HepG2 (cell line): ENCODE results near the gene KCNT1. TPM values are rescaled to one million over a fixed set of nuclear protein-coding genes. Genes with fewer than 3 reads are reported as not detected.

Experiments used
- ATAC-seq: fragments of 200-7000 bp; cut with Tn5 transposase; 3 replicates; pipeline ENCODE4 v1.9.1; 2020; ENCODE audit warnings: mild to moderate bottlenecking, moderate library complexity
- BruUV-seq: library from RNA; stranded (reverse); fragments of 400-500 nt; replicated peaks from 2 replicates; lab custom pipeline; 2021; lab: Mats Ljungman, UMichigan
- CTCF ChIA-PET: fragments of 300-600 bp; formaldehyde crosslinking; extraction: SDS; loops from one replicate; lab custom pipeline; 2021; ENCODE audit warnings: low total read pairs, inconsistent platforms, low intra/inter-chr PET ratio; lab: Yijun Ruan, JAX
- POLR2A ChIA-PET: fragments of 350-600 bp; sonication (Branson Sonifier 250); formaldehyde crosslinking; loops from one replicate; lab custom pipeline; 2020; ENCODE audit warnings: antibody characterized with exemption, inconsistent platforms; lab: Yijun Ruan, JAX
- DNase-seq: peaks from one replicate; pipeline ENCODE4 v3.0.0-alpha.2; 2015; ENCODE audit warnings: low spot score
- FAIRE-seq: peaks from 3 replicates; lab custom pipeline; 2011; peaks lifted over from hg19 to GRCh38; lab: Jason Lieb, UNC
- H2AFZ ChIP-seq: one replicate; pipeline ENCODE4 v1.6.1; 2011; ENCODE audit warnings: low read length, inconsistent platforms
- H3K27ac ChIP-seq: fragments of 300-600 bp; 3 replicates; pipeline ENCODE4 v1.8.0; 2011; ENCODE audit warnings: mixed run types, mild to moderate bottlenecking, mixed read lengths, low read length, inconsistent platforms; ENCODE audit not compliant: insufficient read depth; ENCODE audit errors: extremely low read length
- H3K27me3 ChIP-seq, 2 experiments: fragments of 200-600 bp in 1 of 2; 2 replicates in 1 of 2; 3 replicates in 1 of 2; pipeline versions ENCODE4 v1.6.0 to v1.8.0; 2011; ENCODE audit warnings: low read length in 2 of 2, mild to moderate bottlenecking in 2 of 2, moderate library complexity in 2 of 2, inconsistent platforms in 1 of 2; ENCODE audit not compliant: insufficient read depth in 2 of 2, control insufficient read depth in 1 of 2
- H3K36me3 ChIP-seq, 2 experiments: fragments of 200-600 bp in 1 of 2; replicated peaks in 1 of 2; 2 replicates in 1 of 2; 3 replicates in 1 of 2; pipeline versions ENCODE4 v1.5.1 to v1.8.0; 2011; ENCODE audit warnings: low read length in 2 of 2, inconsistent platforms in 1 of 2; ENCODE audit not compliant: insufficient read depth in 2 of 2, control insufficient read depth in 1 of 2
- H3K4me1 ChIP-seq: 2 replicates; pipeline ENCODE4 v1.5.1; 2012; ENCODE audit warnings: low read length, inconsistent platforms; ENCODE audit not compliant: insufficient read depth
- H3K4me2 ChIP-seq: 2 replicates; pipeline ENCODE4 v1.6.0; 2011; ENCODE audit warnings: low read depth, low read length, inconsistent platforms
- H3K4me3 ChIP-seq, 3 experiments: fragments of 200-600 bp in 1 of 3; sonication (generic), shearing (Covaris generic) in 1 of 3; replicated peaks in 1 of 3; 2 replicates each; pipeline ENCODE4 v1.5.1; 2011 to 2016; ENCODE audit warnings: low read length in 3 of 3, inconsistent platforms in 2 of 3, low read depth in 2 of 3, mild to moderate bottlenecking in 2 of 3, control low read depth in 1 of 3, mixed read lengths in 1 of 3; ENCODE audit not compliant: insufficient read depth in 1 of 3
- H3K79me2 ChIP-seq: one replicate; pipeline ENCODE4 v1.6.1; 2011; ENCODE audit warnings: low read length, inconsistent platforms; ENCODE audit not compliant: insufficient read depth
- H3K9ac ChIP-seq: 2 replicates; pipeline ENCODE4 v1.6.0; 2011; ENCODE audit warnings: mild to moderate bottlenecking, low read depth, low read length, inconsistent platforms; ENCODE audit not compliant: insufficient read depth
- H3K9me3 ChIP-seq: 2 replicates; pipeline ENCODE4 v1.5.1; 2012; ENCODE audit warnings: mild to moderate bottlenecking, low read length
- H4K20me1 ChIP-seq: 2 replicates; pipeline ENCODE4 v1.6.0; 2011; ENCODE audit warnings: inconsistent platforms, mild to moderate bottlenecking, low read length, moderate library complexity; ENCODE audit not compliant: insufficient read depth
- JUNB ChIP-seq: sonication (generic); formaldehyde crosslinking; IDR thresholded peaks from 2 replicates; pipeline ENCODE4 v1.8.0; 2022; ENCODE audit warnings: missing genetic modification reagents, mild to moderate bottlenecking, borderline replicate concordance
- KDM3A ChIP-seq: IDR thresholded peaks from 2 replicates; pipeline ENCODE4 v1.6.1; 2018; ENCODE audit warnings: low read depth, missing compliant biosample characterization
- NFE2L2 ChIP-seq: fragments of 150-350 bp; IDR thresholded peaks from 2 replicates; pipeline ENCODE4 v1.6.1; 2014; ENCODE audit warnings: low read length
- PRMT3 ChIP-seq: sonication (generic); formaldehyde crosslinking; IDR thresholded peaks from 2 replicates; pipeline ENCODE4 v1.8.1; 2022; ENCODE audit warnings: low read depth, mild to moderate bottlenecking, moderate library complexity, missing genetic modification reagents, borderline replicate concordance
- RFX1 ChIP-seq: fragments of 450-650 bp; IDR thresholded peaks from 2 replicates; pipeline ENCODE4 v1.6.1; 2017
- SMYD3 ChIP-seq: sonication (generic); formaldehyde crosslinking; IDR thresholded peaks from 2 replicates; pipeline ENCODE4 v1.8.1; 2023; ENCODE audit warnings: mild to moderate bottlenecking, missing genetic modification reagents
- SNAPC5 ChIP-seq: sonication (generic); formaldehyde crosslinking; IDR thresholded peaks from 2 replicates; pipeline ENCODE4 v1.8.1; 2023; ENCODE audit warnings: mild to moderate bottlenecking, missing genetic modification reagents, borderline replicate concordance
- SNRNP70 ChIP-seq: fragments of 200-400 bp; formaldehyde crosslinking; IDR thresholded peaks from 2 replicates; pipeline ENCODE4 v1.6.1; 2017; ENCODE audit warnings: mild to moderate bottlenecking, low read depth, low read length, moderate library complexity
- SOX13 ChIP-seq, 3 experiments: fragments of 450-650 bp in 1 of 3; sonication (generic) in 1 of 3; formaldehyde crosslinking in 1 of 3; IDR thresholded peaks in 2 of 3; conservative IDR thresholded peaks in 1 of 3; 2 replicates each; pipeline versions ENCODE4 v1.5.0 to v1.6.1; 2016 to 2020; ENCODE audit warnings: antibody characterized with exemption in 1 of 3, mild to moderate bottlenecking in 1 of 3, missing compliant biosample characterization in 1 of 3, missing genetic modification reagents in 1 of 3, moderate library complexity in 1 of 3
- SP2 ChIP-seq: sonication (generic); formaldehyde crosslinking; IDR thresholded peaks from 2 replicates; pipeline ENCODE4 v1.5.1; 2020; ENCODE audit warnings: mild to moderate bottlenecking, missing genetic modification reagents
- SRSF9 ChIP-seq: fragments of 200-400 bp; formaldehyde crosslinking; IDR thresholded peaks from 2 replicates; pipeline ENCODE4 v1.6.1; 2018; ENCODE audit warnings: borderline replicate concordance, mild to moderate bottlenecking, low read depth, low read length; ENCODE audit not compliant: insufficient read depth, poor library complexity, severe bottlenecking
- ZNF570 ChIP-seq: sonication (generic); formaldehyde crosslinking; IDR thresholded peaks from 2 replicates; pipeline ENCODE4 v1.4.0; 2020; ENCODE audit warnings: mild to moderate bottlenecking, missing genetic modification reagents, borderline replicate concordance
- ZNF572 ChIP-seq: sonication (generic); formaldehyde crosslinking; IDR thresholded peaks from 2 replicates; pipeline ENCODE4 v1.5.1; 2020; ENCODE audit warnings: mild to moderate bottlenecking, missing genetic modification reagents
- ZNF609 ChIP-seq: sonication (generic); formaldehyde crosslinking; IDR thresholded peaks from 2 replicates; pipeline ENCODE4 v1.4.0; 2020; ENCODE audit warnings: mild to moderate bottlenecking, missing genetic modification reagents, borderline replicate concordance
- ZNF670 ChIP-seq: sonication (generic); formaldehyde crosslinking; IDR thresholded peaks from 2 replicates; pipeline ENCODE4 v1.8.0; 2022; ENCODE audit warnings: mild to moderate bottlenecking, missing genetic modification reagents, borderline replicate concordance
- ZNF678 ChIP-seq: sonication (generic); formaldehyde crosslinking; IDR thresholded peaks from 2 replicates; pipeline ENCODE4 v1.4.0; 2020; ENCODE audit warnings: mild to moderate bottlenecking, missing genetic modification reagents
- WGBS: methylation state at CpG from one replicate; pipeline ENCODE4 v1.1.6; 2017; ENCODE audit warnings: low lambda C conversion rate; 5-methylcytosine and 5-hydroxymethylcytosine counted together
- in situ Hi-C: cut with HindIII; loops from 2 replicates; pipeline ENCODE4 v1.10.0; 2017; ENCODE audit warnings: low pct_unique_long_range_greater_than_20kb; ENCODE audit not compliant: extremely low pct_ligation_motif_present
- intact Hi-C: fragments of 100-400 bp; cut with micrococcal nuclease; formaldehyde crosslinking; loops from one replicate; pipeline ENCODE4 v1.10.0; 2022; ENCODE audit not compliant: unreplicated experiment
- polyA plus RNA-seq, 8 experiments: library from polyadenylated mRNA; depleted of rRNA in 3 of 8; stranded (reverse) in 7 of 8; unstranded in 1 of 8; fragments of >200 nt; fragmentation: Illumina TruSeq in 4 of 8; extraction: Trizol in 4 of 8; gene quantifications; 2 replicates each; pipeline versions ENCODE4 v1.2.1 to v1.2.3, GENCODE V29; 2011 to 2016; ENCODE audit warnings: low read depth in 4 of 8, missing spikeins in 1 of 8, mixed read lengths in 1 of 8; ENCODE audit not compliant: insufficient read depth in 1 of 8
- total RNA-seq, 5 experiments: library from RNA; depleted of rRNA; stranded (reverse); fragments of >200 nt; fragmentation: Illumina TruSeq; extraction: Trizol; gene quantifications; 2 replicates each; pipeline ENCODE4 v1.2.3, GENCODE V29; 2016; ENCODE audit warnings: low read depth in 1 of 5
- TF ChIP-seq, protein P1 (sequence below): IDR thresholded peaks from 2 replicates; pipeline ENCODE4 v1.6.1; 2016; ENCODE audit warnings: missing compliant biosample characterization, missing genetic modification reagents, borderline replicate concordance
- TF ChIP-seq, protein P2 (sequence below): sonication (generic); formaldehyde crosslinking; IDR thresholded peaks from 2 replicates; pipeline ENCODE4 v1.4.0; 2020; ENCODE audit warnings: mild to moderate bottlenecking, missing genetic modification reagents

The KCNT1 gene
- total and polyA plus RNA-seq, 2 of the 13 experiments (the other 11 are each of a cell fraction or from before 2014, with no cell fraction given), result not detected

DNA sequence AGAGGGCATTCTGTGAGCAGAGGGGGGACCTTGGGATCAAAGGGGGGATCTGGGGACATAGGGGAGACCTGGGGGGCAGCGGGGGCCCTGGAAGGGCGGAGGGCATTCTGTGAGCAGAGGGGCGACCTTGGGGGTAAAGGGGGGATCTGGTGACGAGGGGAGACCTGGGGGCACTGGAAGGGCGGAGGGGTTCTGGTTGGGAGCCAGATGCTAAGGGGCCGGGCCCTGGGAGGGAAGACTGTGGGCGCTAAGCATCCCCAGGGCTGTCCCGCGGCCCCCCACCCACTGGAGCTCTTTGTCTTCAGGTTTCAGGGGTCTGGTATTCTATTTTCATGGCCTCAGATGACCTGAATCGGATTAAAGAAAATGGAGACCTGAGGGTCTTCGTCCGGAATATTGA lies 38.1 kb upstream of the KCNT1 start:
- intact Hi-C loops, result no loop called here
- no peaks in the 10 kb centered on the region for H3K79me2 ChIP-seq
- H3K4me3 ChIP-seq, result no peak overlapping the region
- ATAC-seq, result no peak
- H3K4me1 ChIP-seq, result 0 out of 2 replicates have a peak, but pooled peaks cover 5% of the 10 kb centered on the region
- H3K27ac ChIP-seq, result no peak overlapping the region
- peaks cover 9 to 55% of the 10 kb centered on the region in 2 experiments; a peak in 4 of 5 replicates for H3K27me3 ChIP-seq
- POLR2A ChIA-PET, result no interaction called here
- in situ Hi-C loops, result no loop called here
- no peak for FAIRE-seq
- no TSS peak for BruUV-seq
- CTCF ChIA-PET, result no interaction called here
- no peak for DNase-seq
- H3K36me3 ChIP-seq, result no peaks in the 10 kb centered on the region
- no peaks in the 10 kb centered on the region for H3K9me3 ChIP-seq
- 0 out of 2 replicates have a peak, but pooled peaks cover 2% of the 10 kb centered on the region for H4K20me1 ChIP-seq
- H2AFZ ChIP-seq, result no peak overlapping the region
- H3K9ac ChIP-seq, result no peak overlapping the region
- no peak overlapping the region for H3K4me2 ChIP-seq
- WGBS, result 11% methylated on average over 10 of the region's 12 CpGs
- TF ChIP-seq RFX1 (no peak), PRMT3 (no peak), SRSF9 (no peak), ZNF570 (no peak), SNRNP70 (no peak), SMYD3 (no peak), SOX13 (IDR thresholded peaks at IDR 0.05) (no peak), SOX13 (CRISPR knock-in tag; conservative IDR thresholded peaks at IDR 0.05 in 1 of 2, IDR thresholded peaks at IDR 0.05 in 1 of 2) (no peak), ZNF609 (CRISPR knock-in tag) (no peak), ZNF678 (CRISPR knock-in tag) (no peak), JUNB (CRISPR knock-in tag) (no peak), KDM3A (CRISPR knock-in tag) (no peak), NFE2L2 (no peak), ZNF572 (CRISPR knock-in tag) (no peak), SP2 (CRISPR knock-in tag) (no peak), SNAPC5 (CRISPR knock-in tag) (no peak), ZNF670 (CRISPR knock-in tag) (no peak)
- TF ChIP-seq, protein P1, sequence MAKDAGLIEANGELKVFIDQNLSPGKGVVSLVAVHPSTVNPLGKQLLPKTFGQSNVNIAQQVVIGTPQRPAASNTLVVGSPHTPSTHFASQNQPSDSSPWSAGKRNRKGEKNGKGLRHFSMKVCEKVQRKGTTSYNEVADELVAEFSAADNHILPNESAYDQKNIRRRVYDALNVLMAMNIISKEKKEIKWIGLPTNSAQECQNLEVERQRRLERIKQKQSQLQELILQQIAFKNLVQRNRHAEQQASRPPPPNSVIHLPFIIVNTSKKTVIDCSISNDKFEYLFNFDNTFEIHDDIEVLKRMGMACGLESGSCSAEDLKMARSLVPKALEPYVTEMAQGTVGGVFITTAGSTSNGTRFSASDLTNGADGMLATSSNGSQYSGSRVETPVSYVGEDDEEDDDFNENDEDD (CRISPR knock-in tag), result no peak
- TF ChIP-seq, protein P2, sequence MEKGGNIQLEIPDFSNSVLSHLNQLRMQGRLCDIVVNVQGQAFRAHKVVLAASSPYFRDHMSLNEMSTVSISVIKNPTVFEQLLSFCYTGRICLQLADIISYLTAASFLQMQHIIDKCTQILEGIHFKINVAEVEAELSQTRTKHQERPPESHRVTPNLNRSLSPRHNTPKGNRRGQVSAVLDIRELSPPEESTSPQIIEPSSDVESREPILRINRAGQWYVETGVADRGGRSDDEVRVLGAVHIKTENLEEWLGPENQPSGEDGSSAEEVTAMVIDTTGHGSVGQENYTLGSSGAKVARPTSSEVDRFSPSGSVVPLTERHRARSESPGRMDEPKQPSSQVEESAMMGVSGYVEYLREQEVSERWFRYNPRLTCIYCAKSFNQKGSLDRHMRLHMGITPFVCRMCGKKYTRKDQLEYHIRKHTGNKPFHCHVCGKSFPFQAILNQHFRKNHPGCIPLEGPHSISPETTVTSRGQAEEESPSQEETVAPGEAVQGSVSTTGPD, result no peak
